Renal cortex interstitium (tissue), 15 donors: ENCODE data around the gene MAP1LC3B. TPM values are rescaled to one million over a fixed set of nuclear protein-coding genes. Genes with fewer than 3 reads are reported as not detected.
A peak's percentile ranks its signal among the peaks of the same experiment; 100 is the strongest.

Source experiments
- DNase-seq, 11 donors: peaks; one replicate each; pipeline ENCODE4 v3.0.0-alpha.2; 2013; ENCODE audit warnings: low read depth in 9 of 11, low spot score in 4 of 11; ENCODE audit errors: extremely low read depth in 1 of 11
- long read RNA-seq, 16 experiments: transcript quantifications; one replicate each; lab custom pipeline, GENCODE V29; 2026
- polyA plus RNA-seq, 3 donors: library from polyadenylated mRNA; unstranded; fragments of 120-200 nt; gene quantifications; one replicate each; pipeline ENCODE4 v1.2.1, GENCODE V29; 2013; ENCODE audit not compliant: insufficient read length in 3 of 3

The MAP1LC3B gene
- 10 to 100 TPM; 63.3 to 72.6 (median 64.9) TPM for polyA plus RNA-seq
- long read RNA-seq, donor 1, transcript MAP1LC3B-201 (4 exons, 2,688 nt): major isoform, 27 of 27 reads
- long read RNA-seq, donor 1, partial matches to known transcripts: 0 of 27 reads
- long read RNA-seq, donor 1, other reads (novel, unspliced or antisense): 0 of 27 reads
- long read RNA-seq, donor 2, transcript MAP1LC3B-201 (4 exons, 2,688 nt): major isoform, 41 of 46 reads
- long read RNA-seq, donor 2, partial matches to known transcripts: 0 of 46 reads
- long read RNA-seq, donor 2, other reads (novel, unspliced or antisense): 5 of 46 reads
- long read RNA-seq, donor 3, transcript MAP1LC3B-201 (4 exons, 2,688 nt): major isoform, 70 of 111 reads
- long read RNA-seq, donor 3, partial matches to known transcripts: 40 of 111 reads
- long read RNA-seq, donor 3, other reads (novel, unspliced or antisense): 0 of 111 reads
- long read RNA-seq, donor 4, transcript MAP1LC3B-201 (4 exons, 2,688 nt): major isoform, 25 of 25 reads
- long read RNA-seq, donor 4, partial matches to known transcripts: 0 of 25 reads
- long read RNA-seq, donor 4, other reads (novel, unspliced or antisense): 0 of 25 reads
- long read RNA-seq, donor 5: 0 reads
- long read RNA-seq, donor 6, transcript MAP1LC3B-201 (4 exons, 2,688 nt): major isoform, 36 of 36 reads
- long read RNA-seq, donor 6, partial matches to known transcripts: 0 of 36 reads
- long read RNA-seq, donor 6, other reads (novel, unspliced or antisense): 0 of 36 reads
- long read RNA-seq, donor 7, transcript MAP1LC3B-201 (4 exons, 2,688 nt): major isoform, 50 of 56 reads
- long read RNA-seq, donor 7, partial matches to known transcripts: 0 of 56 reads
- long read RNA-seq, donor 7, other reads (novel, unspliced or antisense): 6 of 56 reads
- long read RNA-seq, donor 8: 0 reads
- long read RNA-seq, donor 9, transcript MAP1LC3B-201 (4 exons, 2,688 nt): major isoform, 31 of 32 reads
- long read RNA-seq, donor 9, partial matches to known transcripts: 0 of 32 reads
- long read RNA-seq, donor 9, other reads (novel, unspliced or antisense): 0 of 32 reads
- long read RNA-seq, donor 10, transcript MAP1LC3B-201 (4 exons, 2,688 nt): major isoform, 44 of 44 reads
- long read RNA-seq, donor 10, partial matches to known transcripts: 0 of 44 reads
- long read RNA-seq, donor 10, other reads (novel, unspliced or antisense): 0 of 44 reads
- long read RNA-seq, donor 11, transcript MAP1LC3B-201 (4 exons, 2,688 nt): major isoform, 25 of 25 reads
- long read RNA-seq, donor 11, partial matches to known transcripts: 0 of 25 reads
- long read RNA-seq, donor 11, other reads (novel, unspliced or antisense): 0 of 25 reads
- long read RNA-seq, donor 12, transcript MAP1LC3B-201 (4 exons, 2,688 nt): major isoform, 17 of 17 reads
- long read RNA-seq, donor 12, partial matches to known transcripts: 0 of 17 reads
- long read RNA-seq, donor 12, other reads (novel, unspliced or antisense): 0 of 17 reads
- long read RNA-seq, donor 13: 0 reads
- long read RNA-seq, donor 14, transcript MAP1LC3B-201 (4 exons, 2,688 nt): major isoform, 26 of 43 reads
- long read RNA-seq, donor 14, partial matches to known transcripts: 15 of 43 reads
- long read RNA-seq, donor 14, other reads (novel, unspliced or antisense): 0 of 43 reads
- long read RNA-seq, donor 15, transcript MAP1LC3B-201 (4 exons, 2,688 nt): major isoform, 24 of 24 reads
- long read RNA-seq, donor 15, partial matches to known transcripts: 0 of 24 reads
- long read RNA-seq, donor 15, other reads (novel, unspliced or antisense): 0 of 24 reads
- long read RNA-seq, donor 16, transcript MAP1LC3B-201 (4 exons, 2,688 nt): major isoform, 93 of 94 reads
- long read RNA-seq, donor 16, partial matches to known transcripts: 0 of 94 reads
- long read RNA-seq, donor 16, other reads (novel, unspliced or antisense): 0 of 94 reads

- peak; percentile 91 to 98 (median 95) for DNase-seq
Observed at GRCh38 chr16:87391950-87392820, at the start of gene MAP1LC3B. Gene MAP1LC3B, plus strand, starts transcription at chr16:87392336. Its CDS starts 92 bp downstream, at chr16:87392428.

- DNase-seq: no peak
Observed at GRCh38 chr16:87342504-87342903, 49.6 kb upstream of the MAP1LC3B start.

GRCh38 chr16:87342978-87343752 is 49.0 kb upstream of the MAP1LC3B start:
- no peak for DNase-seq

- no peak for DNase-seq
Observed at GRCh38 chr16:87343753-87344050, 48.4 kb upstream of the MAP1LC3B start.

GRCh38 chr16:87344165-87344930 is 47.8 kb upstream of the MAP1LC3B start:
- DNase-seq: no peak

GRCh38 chr16:87344931-87345631 is 47.1 kb upstream of the MAP1LC3B start:
- no peak for DNase-seq

- DNase-seq: peak in 2 of 11 donors; percentile 33 to 40
Observed at GRCh38 chr16:87345726-87346424, 46.3 kb upstream of the MAP1LC3B start.

GRCh38 chr16:87346517-87347060 is 45.5 kb upstream of the MAP1LC3B start:
- no peak for DNase-seq

- no peak for DNase-seq
Observed at GRCh38 chr16:87347932-87348615, 44.1 kb upstream of the MAP1LC3B start.

GRCh38 chr16:87348616-87349157 is 43.4 kb upstream of the MAP1LC3B start:
- no peak for DNase-seq

GRCh38 chr16:87350031-87350430 is 42.1 kb upstream of the MAP1LC3B start:
- no peak for DNase-seq

GRCh38 chr16:87350681-87351319 is 41.3 kb upstream of the MAP1LC3B start:
- DNase-seq: no peak

GRCh38 chr16:87351320-87351698 is 40.8 kb upstream of the MAP1LC3B start:
- no peak for DNase-seq
